HG03575 (cell line): ENCODE data around the gene ESYT2.
"Not testable (repeated sequence)": the region's sequence is repeated elsewhere in the genome, so short reads cannot be mapped to it uniquely, and the experiment has no call there.

Source experiments
- ATAC-seq: cut with Tn5 transposase; IDR thresholded peaks from one replicate; pipeline ENCODE4 v1.9.1; 2021; ENCODE audit not compliant: unreplicated experiment, insufficient number of reproducible peaks, low FRiP score; ENCODE audit errors: extremely low read depth

The ESYT2 gene

GRCh38 chr7:158860394-158860793 lies 31.1 kb upstream of the ESYT2 start:
- no peak for ATAC-seq

DNA sequence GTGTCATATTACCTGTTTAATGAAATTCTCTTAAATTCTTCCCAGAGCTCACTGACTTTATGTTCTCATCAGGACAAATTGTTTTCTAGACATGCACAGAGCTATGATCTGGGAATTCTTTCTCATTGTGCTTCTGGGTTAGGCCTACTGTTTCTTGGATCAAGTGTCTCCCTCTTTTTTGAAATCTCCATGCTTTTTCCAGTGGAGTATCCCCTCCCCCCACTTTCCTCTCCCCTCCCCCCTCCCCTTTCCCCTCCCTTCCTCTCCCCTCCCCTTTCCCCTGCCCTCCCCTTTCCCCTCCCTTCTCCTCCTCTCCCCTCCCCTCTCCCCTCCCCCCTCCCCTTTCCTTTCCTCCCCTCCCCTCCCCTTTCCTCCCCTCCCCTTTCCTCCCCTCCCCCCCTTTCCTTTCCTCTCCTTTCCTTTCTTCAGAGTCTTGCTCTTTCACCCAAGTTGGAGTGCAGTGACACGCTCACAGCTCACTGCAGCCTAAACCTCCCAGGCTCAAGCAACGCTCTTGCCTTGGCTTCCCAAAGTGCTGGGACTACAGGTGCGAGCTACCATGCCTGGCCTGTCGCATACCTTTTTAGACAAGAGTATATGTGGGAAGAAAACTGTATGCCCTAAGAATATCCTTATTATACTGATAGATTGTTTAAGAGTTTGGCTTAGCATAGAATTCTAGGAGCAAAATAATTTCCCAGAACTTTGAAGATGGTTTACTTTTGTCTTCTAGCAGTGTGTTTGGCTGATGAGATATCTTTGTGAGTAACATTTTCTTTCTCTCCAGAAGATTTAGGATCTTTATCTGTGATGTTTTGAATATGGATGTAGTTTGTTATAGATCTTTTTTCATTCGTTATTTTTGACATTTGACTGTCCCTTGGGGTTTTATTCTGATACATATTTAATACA lies 29.5 kb upstream of the ESYT2 start:
- no peak for ATAC-seq

DNA sequence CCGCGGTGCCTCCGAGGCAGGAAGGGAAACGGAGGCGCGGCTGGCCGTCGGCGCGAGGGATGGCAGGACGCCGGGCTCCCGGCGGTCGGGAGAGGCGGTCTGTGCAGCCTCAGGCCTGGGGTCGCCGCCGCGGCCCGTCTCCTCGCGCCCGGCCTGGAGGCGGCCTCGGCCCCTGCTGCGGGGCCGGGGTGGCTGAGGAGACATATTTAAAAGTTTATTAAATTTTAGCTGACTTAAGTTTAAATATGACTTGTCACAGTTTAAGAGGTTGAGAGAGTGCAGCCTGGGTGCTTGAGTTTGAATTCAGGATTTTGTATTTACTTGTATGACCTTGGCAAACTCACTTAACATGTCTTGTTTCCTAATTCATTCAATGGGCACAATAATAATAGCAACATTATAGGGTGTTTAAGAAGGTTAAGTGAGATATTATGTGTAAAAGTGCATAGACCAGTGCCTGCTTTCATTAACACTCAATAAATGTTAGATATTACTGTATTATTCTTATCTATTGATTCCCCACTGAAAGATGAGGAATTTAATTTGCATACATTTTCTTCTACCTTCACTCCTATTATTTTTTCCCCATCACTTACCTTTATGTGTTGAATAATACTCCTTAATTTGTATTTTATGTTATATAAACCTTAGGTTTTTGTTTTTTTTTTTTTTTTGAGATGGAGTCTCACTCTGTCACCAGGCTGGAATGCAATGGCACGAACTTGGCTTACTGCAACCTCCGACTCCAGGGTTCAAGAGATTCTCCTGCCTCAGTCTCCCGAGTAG lies 27.8 kb upstream of the ESYT2 start:
- no peak for ATAC-seq

DNA sequence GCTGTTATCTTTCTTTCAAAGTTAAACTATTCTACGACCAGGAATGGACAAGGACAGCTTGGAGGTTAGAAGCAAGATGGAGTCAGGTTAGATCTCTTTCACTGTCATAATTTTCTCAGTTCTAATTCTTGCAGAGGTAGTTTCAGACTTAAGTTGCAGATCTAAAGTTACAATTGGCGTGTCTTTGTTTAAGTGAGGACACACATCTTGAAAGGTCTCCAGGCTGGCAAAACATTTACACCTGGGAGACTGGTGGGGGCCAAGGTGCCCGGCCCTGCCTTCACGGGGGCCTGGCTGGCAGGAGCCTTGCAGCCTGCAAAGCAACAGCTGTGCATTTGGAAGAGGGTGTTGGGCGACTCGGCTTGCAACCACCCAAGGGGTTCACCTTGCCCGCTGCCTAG lies 25.4 kb upstream of the ESYT2 start:
- no peak for ATAC-seq

- no peak for ATAC-seq
These were observed 21.3 kb upstream of the ESYT2 start for GRCh38 chr7:158850545-158851102.

DNA sequence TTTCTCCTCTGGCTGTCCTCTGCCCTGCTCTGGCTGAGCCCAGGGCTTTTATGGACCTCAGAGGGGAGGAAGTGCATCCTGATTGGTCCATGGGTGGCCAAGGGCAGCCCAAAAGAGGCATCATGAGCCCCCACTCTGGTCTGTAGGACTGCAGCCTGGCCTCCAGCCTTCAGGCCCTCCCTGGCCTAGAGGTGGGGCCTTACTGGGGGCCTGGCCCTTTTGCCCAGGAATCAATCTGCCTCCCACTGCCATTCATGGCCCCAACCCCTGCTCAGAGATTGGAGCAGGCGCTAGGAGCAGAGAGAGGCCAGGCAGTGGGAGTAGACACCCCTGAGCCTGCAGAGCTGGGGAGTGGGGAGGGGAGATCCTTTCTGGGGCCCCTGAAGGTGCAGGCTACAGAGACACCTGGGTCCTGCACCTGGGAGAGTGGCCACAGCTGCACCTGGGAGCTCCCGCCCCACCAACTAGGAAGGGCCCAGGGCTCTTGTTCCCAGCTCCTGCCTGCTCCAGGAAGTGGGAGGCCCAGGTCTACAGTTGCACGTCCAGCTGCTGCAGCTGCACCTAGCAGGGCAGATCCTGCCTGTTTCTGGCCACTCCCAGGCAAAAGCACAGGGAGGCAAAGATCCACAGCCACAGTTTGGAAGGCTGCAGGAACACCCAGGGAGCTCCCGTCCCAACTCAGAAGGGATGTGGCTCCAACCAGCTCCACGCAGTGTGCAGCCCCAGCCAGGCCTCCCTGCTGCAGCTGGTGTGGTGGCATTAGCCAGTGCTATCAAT lies 20.6 kb upstream of the ESYT2 start:
- no peak for ATAC-seq

GRCh38 chr7:158849442-158849767 lies 20.1 kb upstream of the ESYT2 start:
- ATAC-seq, result no peak

DNA sequence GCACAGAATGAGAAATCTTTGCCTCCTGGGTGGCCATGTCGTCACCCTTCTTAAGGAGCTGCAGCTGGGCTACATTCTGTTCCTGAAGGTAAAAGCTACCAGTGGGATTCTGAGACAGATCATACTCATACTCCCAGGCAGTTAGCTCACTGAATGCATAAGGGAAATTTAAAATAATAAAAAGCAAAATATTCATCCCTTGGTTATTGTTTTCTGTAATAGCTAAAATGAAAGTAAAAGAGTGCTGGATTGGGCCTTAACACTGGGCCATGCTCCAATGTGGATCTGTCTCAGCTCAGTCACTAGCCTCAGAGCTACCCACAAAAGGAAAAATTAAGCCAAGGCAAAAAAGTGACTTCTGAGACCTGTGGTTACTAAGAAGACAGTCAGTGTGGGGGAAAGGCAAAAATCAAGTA lies 18.1 kb upstream of the ESYT2 start:
- ATAC-seq, result no peak

GRCh38 chr7:158846304-158846703 lies 17.0 kb upstream of the ESYT2 start:
- ATAC-seq, result no peak

- no peak for ATAC-seq
These were observed 14.5 kb upstream of the ESYT2 start for GRCh38 chr7:158843771-158844170.

- no peak for ATAC-seq
These were observed 13.2 kb upstream of the ESYT2 start for GRCh38 chr7:158842486-158842885.

- ATAC-seq, result no peak
These were observed 11.3 kb upstream of the ESYT2 start for GRCh38 chr7:158840604-158841003.

DNA sequence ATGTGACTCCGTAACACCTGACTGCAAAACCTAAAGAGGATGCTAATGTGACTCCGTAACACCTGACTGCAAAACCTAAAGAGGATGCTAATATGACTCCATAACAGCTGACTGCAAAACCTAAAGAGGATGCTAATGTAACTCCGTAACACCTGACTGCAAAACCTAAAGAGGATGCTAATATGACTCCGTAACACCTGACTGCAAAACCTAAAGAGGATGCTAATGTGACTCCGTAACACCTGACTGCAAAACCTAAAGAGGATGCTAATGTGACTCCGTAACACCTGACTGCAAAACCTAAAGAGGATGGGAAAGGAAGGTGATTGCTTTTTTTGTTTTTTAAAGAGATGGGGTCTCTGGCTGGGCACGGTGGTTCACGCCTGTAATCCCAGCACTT lies 9.9 kb upstream of the ESYT2 start:
- ATAC-seq, result not testable (repeated sequence)

DNA sequence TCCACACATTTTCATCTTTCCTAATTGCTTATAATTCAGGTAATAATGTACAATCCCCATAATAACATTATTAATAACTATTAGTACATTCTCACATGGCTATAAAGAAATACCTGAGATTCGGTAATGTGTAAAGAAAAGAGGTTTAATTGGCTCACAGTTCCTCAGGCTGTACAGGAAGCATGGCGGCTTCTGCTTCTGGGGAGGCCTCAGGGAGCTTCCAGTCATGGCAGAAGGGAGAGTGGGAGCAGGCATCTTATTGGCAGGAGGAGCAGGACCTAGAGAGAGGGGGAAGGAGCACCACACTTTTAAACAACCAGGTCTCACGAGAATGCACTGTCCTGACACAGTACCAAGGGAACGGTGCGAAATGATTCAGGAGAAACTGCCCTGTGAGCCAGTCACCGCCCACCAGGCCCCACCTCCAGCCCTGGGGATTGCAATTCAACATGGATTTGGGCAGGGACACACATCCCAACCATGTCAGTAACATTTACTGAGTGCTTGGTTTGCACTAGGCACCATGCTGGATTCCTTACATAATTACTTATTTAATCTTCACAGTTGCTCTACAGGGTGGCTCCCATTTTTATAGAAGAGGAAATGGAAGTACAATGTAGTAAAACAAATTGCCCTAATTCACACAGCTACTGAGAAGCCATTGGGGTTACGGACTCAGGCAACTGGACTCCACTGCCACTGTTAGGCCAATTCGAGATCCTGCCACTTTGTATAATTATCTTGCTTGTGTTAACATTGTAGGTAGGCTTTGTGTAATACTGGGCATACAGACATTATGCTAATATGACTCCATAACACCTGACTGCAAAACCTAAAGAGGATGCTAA lies 8.7 kb upstream of the ESYT2 start:
- ATAC-seq, result no peak

- ATAC-seq, result no peak
These were observed 7.4 kb upstream of the ESYT2 start for GRCh38 chr7:158836692-158837091.

GRCh38 chr7:158834878-158835784 lies 5.8 kb upstream of the ESYT2 start:
- ATAC-seq, result no peak

- ATAC-seq, result no peak
These were observed 3.7 kb upstream of the ESYT2 start for GRCh38 chr7:158832994-158833393.

DNA sequence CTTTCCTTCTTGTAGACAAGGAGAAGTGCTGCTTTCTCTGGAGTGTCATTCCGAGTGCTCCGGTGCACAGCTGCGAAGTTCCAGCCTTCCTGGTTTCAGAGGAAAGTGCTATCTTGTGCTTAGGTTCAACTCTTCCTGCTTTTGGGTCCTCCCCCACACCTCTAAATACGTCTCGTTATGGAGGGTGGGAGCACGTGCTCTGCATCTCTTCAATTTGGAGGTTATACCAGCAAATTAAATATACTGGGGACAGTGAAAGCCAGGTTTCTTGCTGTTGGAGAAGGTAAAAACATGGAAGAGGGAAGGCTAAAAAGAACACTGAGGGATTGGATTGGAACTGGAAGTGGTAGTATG lies 2.4 kb upstream of the ESYT2 start:
- ATAC-seq, result no peak
